GM12878 (cell line): ENCODE results near the gene PRMT1. TPM values are rescaled to one million over a fixed set of nuclear protein-coding genes. Genes with fewer than 3 reads are reported as not detected.

Source experiments
- ATF7 ChIP-seq: fragments of 450-650 bp; IDR thresholded peaks from 2 replicates; pipeline ENCODE4 v1.6.1; 2016; ENCODE audit warnings: low read depth, mild to moderate bottlenecking
- BHLHE40 ChIP-seq, 2 experiments: fragments of 450-650 bp in 1 of 2; IDR thresholded peaks; 2 replicates each; pipeline ENCODE4 v1.6.1; 2011 to 2017; ENCODE audit warnings: low read depth in 2 of 2, borderline replicate concordance in 1 of 2, improper control_type of control experiment in 1 of 2, low read length in 1 of 2, mild to moderate bottlenecking in 1 of 2
- CEBPZ ChIP-seq: fragments of 150-350 bp; IDR thresholded peaks from 2 replicates; pipeline ENCODE4 v1.6.1; 2016; ENCODE audit warnings: low read depth, low read length
- CREB1 ChIP-seq: IDR thresholded peaks from 2 replicates; pipeline ENCODE4 v1.6.1; 2012; ENCODE audit warnings: low read depth, mild to moderate bottlenecking, inconsistent platforms
- DPF2 ChIP-seq: fragments of 450-650 bp; IDR thresholded peaks from 2 replicates; pipeline ENCODE4 v1.6.1; 2017; ENCODE audit warnings: mild to moderate bottlenecking
- HCFC1 ChIP-seq: fragments of 150-350 bp; IDR thresholded peaks from 2 replicates; pipeline ENCODE4 v1.6.1; 2014; ENCODE audit warnings: low read length
- MTA2 ChIP-seq: fragments of 450-650 bp; IDR thresholded peaks from 2 replicates; pipeline ENCODE4 v1.6.1; 2016; ENCODE audit warnings: low read depth, mild to moderate bottlenecking, moderate library complexity
- NRF1 ChIP-seq: conservative IDR thresholded peaks from 2 replicates; pipeline ENCODE4 v1.6.1; 2011; ENCODE audit warnings: mild to moderate bottlenecking, low read depth, low read length, improper control_type of control experiment
- PKNOX1 ChIP-seq: fragments of 450-650 bp; IDR thresholded peaks from 2 replicates; pipeline ENCODE4 v1.6.1; 2016; ENCODE audit warnings: mild to moderate bottlenecking
- POLR2A ChIP-seq: IDR thresholded peaks from 2 replicates; pipeline ENCODE4 v1.6.1; 2011; ENCODE audit warnings: low read depth, mild to moderate bottlenecking, low read length
- RCOR1 ChIP-seq: conservative IDR thresholded peaks from 2 replicates; pipeline ENCODE4 v1.6.1; 2012; ENCODE audit warnings: low read depth, low read length, improper control_type of control experiment
- RELB ChIP-seq: fragments of 450-650 bp; IDR thresholded peaks from 2 replicates; pipeline ENCODE4 v1.6.1; 2017; ENCODE audit warnings: low read depth, mild to moderate bottlenecking, moderate library complexity
- RUNX3 ChIP-seq: IDR thresholded peaks from 2 replicates; pipeline ENCODE4 v1.6.1; 2012; ENCODE audit warnings: low read length, inconsistent platforms
- SUPT20H ChIP-seq: IDR thresholded peaks from 2 replicates; pipeline ENCODE4 v1.6.1; 2011; ENCODE audit warnings: low read depth, mild to moderate bottlenecking, low read length, moderate library complexity, borderline replicate concordance; ENCODE audit not compliant: control insufficient read depth
- TBL1XR1 ChIP-seq: IDR thresholded peaks from 2 replicates; pipeline ENCODE4 v1.6.1; 2012; ENCODE audit warnings: low read depth, low read length, improper control_type of control experiment
- YY1 ChIP-seq: IDR thresholded peaks from 2 replicates; pipeline ENCODE4 v1.6.1; 2011; ENCODE audit warnings: low read depth, mild to moderate bottlenecking, low read length
- ZBTB33 ChIP-seq: fragments of 450-650 bp; IDR thresholded peaks from 2 replicates; pipeline ENCODE4 v1.6.1; 2017; ENCODE audit warnings: mild to moderate bottlenecking
- ZBTB4 ChIP-seq: fragments of 450-650 bp; formaldehyde crosslinking; IDR thresholded peaks from 2 replicates; pipeline ENCODE4 v1.4.0; 2022; ENCODE audit warnings: mild to moderate bottlenecking, moderate library complexity
- polyA plus RNA-seq, 11 experiments: library from polyadenylated mRNA; depleted of rRNA in 4 of 11; unstranded in 6 of 11; stranded (reverse) in 5 of 11; fragments of >200 nt; fragmentation: Nextera tagmentation in 4 of 11; fragmentation: Illumina TruSeq in 1 of 11; extraction: Ambion mirVana in 4 of 11; extraction: Trizol in 1 of 11; gene quantifications; 1 replicate in 1 of 11; 2 replicates in 10 of 11; pipeline versions ENCODE4 v1.2.1 to v1.2.3, GENCODE V29; 2011 to 2016; ENCODE audit warnings: inconsistent platforms in 2 of 11, missing spikeins in 2 of 11, low read depth in 1 of 11
- total RNA-seq, 4 experiments: library from RNA; depleted of rRNA in 3 of 4; stranded (reverse); fragments of >200 nt in 3 of 4; fragmentation: Illumina TruSeq in 1 of 4; extraction: Trizol in 1 of 4; gene quantifications; 2 replicates each; pipeline versions ENCODE4 v1.2.1 to v1.2.3, GENCODE V29; 2013 to 2021

Gene PRMT1
- total and polyA plus RNA-seq, 10 of the 15 experiments (the other 5 are each of a cell fraction or from before 2014, with no cell fraction given): 19.9 to 667 (median 444) TPM

- no peak for TF ChIP-seq DPF2
- peak; percentile 51; the same call in 1 of the 2 replicates for TF ChIP-seq CREB1
- TF ChIP-seq ATF7: peak; percentile 74
- TF ChIP-seq SUPT20H: no peak
- peak; percentile 11; the same call in 1 of the 2 replicates for TF ChIP-seq MTA2
- TF ChIP-seq RUNX3: peak; percentile 83
- peak; percentile 33; the same call in 1 of the 2 replicates for TF ChIP-seq RELB
- peak; percentile 43 to 57; a peak in 2 of 4 replicates for TF ChIP-seq BHLHE40 (IDR thresholded peaks at IDR 0.05; ENCODE audit: borderline replicate concordance in 1 of 2, low read depth in 2 of 2, low read length in 1 of 2)
- TF ChIP-seq TBL1XR1: no peak
- no peak for TF ChIP-seq CEBPZ
- TF ChIP-seq ZBTB33: 0 out of 2 replicates have a peak, but pooled peaks have one; percentile 19
- TF ChIP-seq RCOR1: 0 out of 2 replicates have a peak, but pooled peaks have one; percentile 55
- TF ChIP-seq NRF1: peak; percentile 93
- no peak for TF ChIP-seq ZBTB4 (CRISPR knock-in tag)
- TF ChIP-seq POLR2A: peak; percentile 74
- TF ChIP-seq HCFC1: peak; percentile 10
- TF ChIP-seq PKNOX1: peak; percentile 40; the same call in 1 of the 2 replicates
- peak; percentile 7; the same call in 1 of the 2 replicates for TF ChIP-seq YY1
Measured at GRCh38 chr19:49665351-49666119, 11.5 kb upstream of the PRMT1 start, which contains the start of the genes BCL2L12 and IRF3 (continued).
